Prostate gland (tissue), 2 donors: Measurements from ENCODE around the gene GPR89A. TPM values are rescaled to one million over a fixed set of nuclear protein-coding genes. Genes with fewer than 3 reads are reported as not detected.
"Not testable (repeated sequence)": the region's sequence is repeated elsewhere in the genome, so short reads cannot be mapped to it uniquely, and the experiment has no call there.

ENCODE experiments used
- DNase-seq: peaks from one replicate; pipeline ENCODE4 v3.0.0-alpha.2; 2019; ENCODE audit warnings: low spot score
- H3K27ac ChIP-seq, 2 donors: fragments of 200-600 bp; sonication (generic); 2 replicates each; pipeline ENCODE4 v1.5.1; 2017 to 2019
- H3K27me3 ChIP-seq: fragments of 200-600 bp; sonication (generic); replicated peaks from 2 replicates; pipeline ENCODE4 v1.5.1; 2019; ENCODE audit not compliant: insufficient read depth
- H3K36me3 ChIP-seq, 2 donors: fragments of 200-600 bp; sonication (generic); 1 replicate in 1 of 2; 2 replicates in 1 of 2; pipeline versions ENCODE4 v1.5.1 to v1.8.1; 2017 to 2019
- H3K4me1 ChIP-seq: fragments of 200-600 bp; sonication (generic); replicated peaks from 2 replicates; pipeline ENCODE4 v1.5.1; 2019
- H3K4me3 ChIP-seq, 2 donors: fragments of 200-600 bp; sonication (generic); 2 replicates each; pipeline ENCODE4 v1.5.1; 2017 to 2019
- H3K9me3 ChIP-seq: fragments of 200-600 bp; sonication (generic); 2 replicates; pipeline ENCODE4 v1.5.1; 2017
- CTCF ChIP-seq, 4 experiments: fragments of 200-600 bp in 2 of 4; fragments of 450-650 bp in 2 of 4; sonication (generic) in 2 of 4; IDR thresholded peaks; 1 replicate in 3 of 4; 2 replicates in 1 of 4; pipeline ENCODE4 v1.5.1; 2016 to 2019; ENCODE audit warnings: antibody characterized with exemption in 4 of 4, mild to moderate bottlenecking in 2 of 4, moderate library complexity in 2 of 4
- POLR2A ChIP-seq: fragments of 450-650 bp; IDR thresholded peaks from one replicate; pipeline ENCODE4 v1.6.1; 2016; ENCODE audit warnings: antibody characterized with exemption, mild to moderate bottlenecking
- POLR2AphosphoS5 ChIP-seq: sonication (generic); formaldehyde crosslinking; IDR thresholded peaks from one replicate; pipeline ENCODE4 v1.6.1; 2017; ENCODE audit warnings: antibody characterized with exemption
- WGBS: methylation state at CpG from one replicate; pipeline ENCODE4 v1.1.5; 2018; 5-methylcytosine and 5-hydroxymethylcytosine counted together
- intact Hi-C: fragments of 100-400 bp; cut with DNase I; formaldehyde crosslinking; loops from one replicate; pipeline ENCODE4 v1.14.2; 2022
- total RNA-seq, 2 donors: library from RNA; depleted of rRNA; stranded (reverse); fragments of >200 nt; gene quantifications; one replicate each; pipeline ENCODE4 v1.1.0, GENCODE V29; 2016

Gene GPR89A
- total RNA-seq, 2 donors from 2014 or later: 14.5 to 30.1 TPM

GRCh38 chr1:145717833-145718232 lies 110.0 kb downstream of the GPR89A start:
- no peaks in the 10 kb centered on the region for H3K27me3 ChIP-seq
- H3K4me3 ChIP-seq: no peak overlapping the region
- no peaks in the 10 kb centered on the region for H3K9me3 ChIP-seq
- H3K27ac ChIP-seq: no peak overlapping the region
- WGBS: 54% methylated on average over 1 of the region's 1 CpG
- intact Hi-C loops: no loop called here
- DNase-seq: no peak
- H3K36me3 ChIP-seq: no peaks in the 10 kb centered on the region
- no peaks in the 10 kb centered on the region for H3K4me1 ChIP-seq
- TF ChIP-seq POLR2AphosphoS5 (no peak), POLR2A (no peak), CTCF (IDR thresholded peaks at IDR 0.05) (no peak)

GRCh38 chr1:145718465-145718864 lies 110.7 kb downstream of the GPR89A start:
- DNase-seq, H3K27ac ChIP-seq, H3K27me3 ChIP-seq, H3K4me1 ChIP-seq, H3K9me3 ChIP-seq, H3K36me3 ChIP-seq, intact Hi-C loops, H3K4me3 ChIP-seq: not testable (repeated sequence)
- 97% methylated on average over 5 of the region's 5 CpGs for WGBS

GRCh38 chr1:145719230-145720079 lies 111.7 kb downstream of the GPR89A start, which contains the start of gene CD160:
Gene CD160, plus strand, starts transcription at chr1:145719499. Its CDS starts 8,829 bp downstream, at chr1:145728328.
- 89% methylated on average over 12 of the region's 12 CpGs for WGBS
- TF ChIP-seq POLR2A (no peak), POLR2AphosphoS5 (no peak), CTCF (IDR thresholded peaks at IDR 0.05) (no peak)
- Histone ChIP-seq H3K27ac (no peak within 1 kb of the TSS), H3K4me3 (no peak within 1 kb of the TSS), H3K4me1 (no peaks in the 10 kb centered on the region), H3K36me3 (no peaks in the 10 kb centered on the region), H3K9me3 (no peaks in the 10 kb centered on the region), H3K27me3 (no peaks in the 10 kb centered on the region)
- DNase-seq: no peak
- intact Hi-C loops: no loop called here

Other genes starting within 250 kb of the GPR89A start
- gene NBPF20, start 182.4 kb upstream of the GPR89A start, total RNA-seq: 1 to 10 TPM; 1.4 to 4.3 TPM
- under 1 TPM in 1 of 2 donors, not detected in 1; 0.55 TPM for gene PDZK1, start 99.4 kb downstream of the GPR89A start, total RNA-seq
- not detected for gene CD160, start 111.5 kb downstream of the GPR89A start, total RNA-seq
- 10 to 100 TPM; 12.5 to 21.4 TPM for gene RNF115, start 216.1 kb downstream of the GPR89A start, total RNA-seq
- 10 to 100 TPM; 22.5 to 48.0 TPM for gene POLR3C, start 216.2 kb downstream of the GPR89A start, total RNA-seq
- gene NUDT17, start 237.6 kb downstream of the GPR89A start, total RNA-seq: 1 to 10 TPM; 3.5 to 8.6 TPM